ENCODE results near the gene KRTAP5-10. TPM values are rescaled to one million over a fixed set of nuclear protein-coding genes. Genes with fewer than 3 reads are reported as not detected.
"Not testable (repeated sequence)": the region's sequence is repeated elsewhere in the genome, so short reads cannot be mapped to it uniquely, and the experiment has no call there.

KRTAP5-10 gene
- total RNA-seq, 1 donor: not detected

DNA sequence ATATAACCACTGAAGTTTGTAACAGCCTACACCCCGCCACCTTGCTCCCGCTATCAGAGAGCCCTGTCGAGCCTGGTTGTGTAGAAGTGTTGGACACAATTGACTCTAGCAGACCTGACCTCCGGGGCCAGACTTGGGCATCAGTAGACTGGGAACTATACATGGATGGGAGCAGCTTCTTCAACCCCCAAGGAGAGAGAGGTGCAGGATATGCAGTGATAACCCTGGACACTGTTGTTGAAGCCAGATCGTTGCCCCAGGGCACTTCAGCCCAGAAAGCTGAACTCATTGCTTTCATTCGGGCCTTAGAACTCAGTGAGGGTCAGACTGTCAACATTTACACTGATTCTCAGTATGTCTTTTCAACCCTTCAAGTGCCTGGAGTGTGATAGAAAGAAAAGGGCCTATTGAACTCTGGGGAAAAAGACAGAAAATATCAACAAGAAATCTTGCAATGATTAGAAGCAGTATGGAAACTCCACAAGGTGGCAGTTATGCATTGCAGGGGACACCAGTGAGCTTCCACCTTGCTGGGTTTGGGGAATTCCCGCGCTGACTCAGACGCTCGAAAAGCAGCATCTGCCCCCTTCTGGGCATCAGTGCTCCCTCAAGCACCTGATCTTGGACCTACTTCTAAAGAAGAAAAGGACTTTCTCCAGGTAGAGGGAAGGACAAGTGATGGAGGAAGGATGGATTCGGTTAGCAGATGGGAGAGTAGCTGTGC lies 23.6 kb downstream of the KRTAP5-10 start:
- H3K4me3 ChIP-seq (ENCODE audit: low read depth, low read length); DNase-seq (ENCODE audit: low read depth): not testable (repeated sequence)

DNA sequence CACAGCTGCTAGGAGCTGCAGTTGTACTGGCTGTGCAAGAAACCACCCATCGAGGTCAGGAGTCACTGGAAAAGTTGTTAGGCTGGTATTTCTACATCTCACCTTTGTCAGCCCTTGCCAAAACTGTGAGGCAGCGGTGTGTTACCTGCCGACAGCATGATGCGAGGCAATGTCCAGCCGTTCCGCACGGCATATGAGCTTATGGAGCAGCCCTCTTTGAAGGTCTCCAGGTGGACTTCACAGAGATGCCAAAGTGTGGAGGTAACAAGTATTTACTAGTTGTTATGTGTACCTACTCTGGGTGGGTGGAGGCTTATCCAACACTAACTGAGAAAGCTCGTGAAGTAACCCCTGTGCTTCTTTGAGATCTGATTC lies 24.2 kb downstream of the KRTAP5-10 start:
- not testable (repeated sequence) for H3K4me3 ChIP-seq (ENCODE audit: low read depth, low read length); DNase-seq (ENCODE audit: low read depth)

DNA sequence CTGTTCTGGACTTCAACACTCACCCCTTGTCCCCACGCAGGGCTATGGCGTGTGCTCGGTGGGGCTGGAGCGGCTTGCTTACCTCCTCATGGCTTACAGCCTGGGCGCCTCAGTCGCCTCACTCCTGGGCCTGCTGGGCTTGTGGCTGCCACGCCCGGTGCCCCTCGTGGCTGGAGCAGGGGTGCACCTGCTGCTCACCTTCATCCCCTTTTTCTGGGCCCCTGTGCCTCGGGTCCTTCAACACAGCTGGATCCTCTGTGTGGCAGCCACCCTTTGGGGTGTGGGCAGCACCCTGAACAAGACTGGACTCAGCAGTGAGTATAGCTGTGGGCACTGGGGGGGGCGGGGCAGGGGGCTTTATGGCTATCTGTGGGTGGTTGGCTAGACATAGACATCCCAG lies 37.9 kb downstream of the KRTAP5-10 start:
- not testable (repeated sequence) for H3K4me3 ChIP-seq (ENCODE audit: low read depth, low read length); DNase-seq (ENCODE audit: low read depth)

- not testable (repeated sequence) for H3K4me3 ChIP-seq (ENCODE audit: low read depth, low read length); DNase-seq (ENCODE audit: low read depth)
Observed at GRCh38 chr11:71604798-71605488, 39.6 kb downstream of the KRTAP5-10 start.

DNA sequence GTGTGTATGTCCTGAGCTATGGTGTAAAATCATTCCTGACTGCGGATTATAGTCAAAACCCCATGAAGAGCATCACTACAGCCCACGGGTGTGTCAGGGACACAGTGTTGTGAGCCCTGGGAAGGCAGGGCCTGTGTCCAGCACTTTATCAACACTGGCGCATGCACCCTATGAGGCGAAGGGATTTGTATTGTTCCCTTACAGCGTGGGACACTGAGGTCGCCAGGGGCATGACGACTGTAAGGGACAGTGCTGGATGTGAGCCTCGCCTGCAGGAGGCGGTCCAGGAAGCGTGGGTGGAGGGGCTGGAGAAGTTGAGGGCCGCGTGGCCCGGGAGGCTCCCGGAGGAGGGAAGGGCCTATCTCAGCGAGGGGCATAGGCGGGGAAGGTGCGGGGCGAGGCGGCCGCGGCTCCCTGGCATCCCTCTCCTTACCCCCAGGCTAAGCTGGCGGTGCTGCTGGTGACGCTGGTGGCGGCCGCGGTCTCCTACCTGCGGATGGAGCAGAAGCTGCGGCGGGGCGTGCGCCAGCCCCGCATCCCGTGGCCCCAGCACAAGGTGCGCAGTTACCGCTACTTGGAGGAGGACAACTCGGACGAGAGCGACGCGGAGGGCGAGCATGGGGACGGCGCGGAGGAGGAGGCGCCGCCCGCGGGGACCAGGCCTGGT lies 41.6 kb downstream of the KRTAP5-10 start:
- not testable (repeated sequence) for H3K4me3 ChIP-seq (ENCODE audit: low read depth, low read length); DNase-seq (ENCODE audit: low read depth)

DNA sequence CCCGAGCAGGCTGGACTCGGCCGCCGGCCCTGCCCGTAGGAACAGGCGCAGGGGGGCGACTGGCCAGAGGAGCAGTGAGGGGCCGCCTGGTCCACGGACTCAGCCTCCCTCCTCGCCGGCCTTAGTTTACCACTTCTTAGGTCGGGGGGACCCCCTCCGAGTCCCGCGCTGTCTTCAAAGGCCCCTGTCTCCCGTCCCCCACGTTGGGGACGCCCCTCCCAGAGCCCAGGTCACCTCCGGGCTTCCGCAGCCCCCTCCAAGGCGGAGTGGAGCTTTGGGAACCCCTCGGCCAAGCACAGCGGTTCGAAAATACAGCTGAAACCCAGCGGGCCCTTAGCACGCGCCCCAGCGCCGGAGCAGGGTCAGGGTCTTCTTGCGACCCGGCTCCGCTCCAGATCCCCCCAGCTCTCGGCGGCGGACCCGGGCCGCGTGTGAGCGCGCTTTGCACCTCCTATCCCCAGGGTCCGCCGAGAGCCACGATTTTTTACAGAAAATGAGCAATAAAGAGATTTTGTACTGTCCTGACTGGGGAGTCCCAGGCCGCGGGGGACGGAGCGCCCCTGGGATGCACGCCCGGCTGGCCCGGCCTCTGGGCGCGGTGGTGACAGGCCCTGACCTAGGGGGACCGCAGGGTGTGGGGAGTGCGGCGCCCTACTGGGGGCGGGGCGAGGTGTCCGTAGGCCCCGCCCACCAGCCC lies 42.3 kb downstream of the KRTAP5-10 start:
- not testable (repeated sequence) for DNase-seq (ENCODE audit: low read depth); H3K4me3 ChIP-seq (ENCODE audit: low read depth, low read length)

- not testable (repeated sequence) for DNase-seq (ENCODE audit: low read depth); H3K4me3 ChIP-seq (ENCODE audit: low read depth, low read length)
Observed at GRCh38 chr11:71608272-71608671, 42.9 kb downstream of the KRTAP5-10 start.

DNA sequence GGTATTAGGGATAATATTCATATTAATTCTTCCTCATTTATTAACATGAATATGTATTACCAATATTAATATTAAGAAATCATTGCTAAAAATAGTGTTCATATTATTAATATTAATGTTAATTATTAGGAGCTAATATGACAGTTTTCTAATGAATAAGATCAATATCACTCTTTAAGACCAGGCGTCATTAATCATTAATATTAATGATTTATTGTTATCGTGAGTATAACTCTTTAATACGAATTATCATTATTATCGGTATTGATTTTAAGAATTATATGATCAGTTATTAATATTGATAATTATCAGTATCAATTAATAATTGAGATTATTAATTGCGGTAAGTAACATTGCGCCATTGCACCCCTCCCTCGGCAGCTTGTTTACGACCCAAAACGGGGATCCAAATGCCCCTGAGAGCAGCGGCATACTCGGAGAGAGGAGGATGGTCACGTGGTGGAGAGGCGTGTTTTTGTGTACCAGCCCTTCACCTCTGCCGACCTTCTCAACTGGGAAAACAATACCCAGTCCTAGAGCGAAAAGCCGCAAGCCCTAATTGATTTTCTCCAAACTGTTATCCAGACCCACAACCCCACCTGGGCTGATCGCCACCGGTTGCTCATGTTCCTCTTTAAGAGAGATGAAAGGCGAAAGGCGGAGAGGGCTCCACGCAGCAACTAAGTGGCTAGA lies 46.0 kb downstream of the KRTAP5-10 start:
- not testable (repeated sequence) for H3K4me3 ChIP-seq (ENCODE audit: low read depth, low read length); DNase-seq (ENCODE audit: low read depth)

DNA sequence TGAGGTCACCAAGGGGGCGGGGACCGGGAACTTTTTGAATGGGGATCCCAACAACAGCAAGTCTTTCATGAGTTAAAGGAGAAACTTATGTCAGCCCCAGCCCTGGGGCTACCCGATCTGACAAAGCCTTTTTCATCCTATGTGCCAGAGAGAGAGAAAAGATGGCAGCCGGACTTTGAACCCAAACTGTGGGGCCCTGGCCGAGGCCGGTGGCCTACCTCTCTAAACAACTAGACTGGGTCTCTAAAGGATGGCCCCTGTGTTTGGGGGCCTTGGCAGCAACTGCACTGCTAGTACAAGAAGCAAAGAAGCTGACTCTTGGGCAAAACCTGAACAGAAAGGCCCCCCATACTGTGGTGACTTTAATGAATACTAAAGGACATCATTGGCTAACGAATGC lies 48.6 kb downstream of the KRTAP5-10 start:
- DNase-seq (ENCODE audit: low read depth); H3K4me3 ChIP-seq (ENCODE audit: low read depth, low read length): not testable (repeated sequence)

DNA sequence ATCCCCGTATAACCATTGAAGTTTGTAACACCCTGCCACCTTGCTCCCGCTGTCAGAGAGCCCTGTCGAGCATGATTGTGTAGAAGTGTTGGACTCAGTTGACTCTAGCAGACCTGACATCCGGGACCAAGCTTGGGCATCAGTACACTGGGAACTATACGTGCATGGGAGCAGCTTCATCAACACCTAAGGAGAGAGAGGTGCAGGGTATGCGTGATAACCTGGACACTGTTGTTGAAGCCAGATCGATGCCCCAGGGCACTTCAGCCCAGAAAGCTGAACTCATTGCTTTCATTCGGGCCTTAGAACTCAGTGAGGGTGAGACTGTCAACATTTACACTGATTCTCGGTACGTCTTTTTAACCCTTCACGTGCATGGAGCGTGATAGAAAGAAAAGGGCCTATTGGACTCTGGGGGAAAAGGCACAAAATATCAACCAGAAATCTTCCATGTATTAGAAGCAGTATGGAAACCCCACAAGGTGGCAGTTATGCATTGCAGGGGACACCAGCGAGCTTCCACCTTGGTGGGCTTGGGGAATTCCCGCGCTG lies 49.1 kb downstream of the KRTAP5-10 start:
- DNase-seq (ENCODE audit: low read depth): not testable (repeated sequence)

GRCh38 chr11:71615003-71615402 lies 49.6 kb downstream of the KRTAP5-10 start:
- H3K4me3 ChIP-seq (ENCODE audit: low read depth, low read length); DNase-seq (ENCODE audit: low read depth): not testable (repeated sequence)

More for the DNA sequence above, 49.1 kb downstream of the KRTAP5-10 start:
- H3K4me3 ChIP-seq (ENCODE audit: low read depth, low read length): not testable (repeated sequence)

Small RNA genes lying within 50 kb of the gene (small RNA-seq; reads per million reads assigned to genes)
- not detected for gene AP000867.1
- gene KRTAP5-14P: not detected

Other genes starting within 250 kb of the KRTAP5-10 start
- gene DHCR7, start 117.2 kb upstream of the KRTAP5-10 start, total RNA-seq (ENCODE audit: low replicate concordance): 10.2 and 16.7 TPM in 2 replicates
- gene NADSYN1, start 112.4 kb upstream of the KRTAP5-10 start, total RNA-seq (ENCODE audit: low replicate concordance): 50.9 and 71.5 TPM in 2 replicates
- gene KRTAP5-7, start 38.3 kb upstream of the KRTAP5-10 start, total RNA-seq (ENCODE audit: low replicate concordance): 0.09 and 0.33 TPM in 2 replicates
- not detected in 2 replicates for gene KRTAP5-8, start 27.5 kb upstream of the KRTAP5-10 start, total RNA-seq (ENCODE audit: low replicate concordance)
- gene KRTAP5-9, start 17.1 kb upstream of the KRTAP5-10 start, total RNA-seq (ENCODE audit: low replicate concordance): not detected in 2 replicates
- not detected in 2 replicates for gene KRTAP5-11, start 17.3 kb downstream of the KRTAP5-10 start, total RNA-seq (ENCODE audit: low replicate concordance)

Measured in fibroblast of the aortic adventitia (primary cell).